AG09309 (cell line): ENCODE data around the gene SORCS3.

Experiments used
- DNase-seq: peaks from one replicate; pipeline ENCODE4 v3.0.0-alpha.2; 2010; ENCODE audit warnings: low read depth
- H3K4me3 ChIP-seq: 2 replicates; pipeline ENCODE4 v1.5.1; 2011; ENCODE audit warnings: mild to moderate bottlenecking, low read depth, low read length, moderate library complexity; ENCODE audit not compliant: control insufficient read depth
- TF ChIP-seq, protein P1 (sequence below): IDR thresholded peaks from 2 replicates; pipeline ENCODE4 v1.5.1; 2011; ENCODE audit warnings: mild to moderate bottlenecking, low read depth, low read length, inconsistent platforms; ENCODE audit not compliant: insufficient read depth, control insufficient read depth; ENCODE audit errors: missing control alignments

SORCS3 gene

DNA sequence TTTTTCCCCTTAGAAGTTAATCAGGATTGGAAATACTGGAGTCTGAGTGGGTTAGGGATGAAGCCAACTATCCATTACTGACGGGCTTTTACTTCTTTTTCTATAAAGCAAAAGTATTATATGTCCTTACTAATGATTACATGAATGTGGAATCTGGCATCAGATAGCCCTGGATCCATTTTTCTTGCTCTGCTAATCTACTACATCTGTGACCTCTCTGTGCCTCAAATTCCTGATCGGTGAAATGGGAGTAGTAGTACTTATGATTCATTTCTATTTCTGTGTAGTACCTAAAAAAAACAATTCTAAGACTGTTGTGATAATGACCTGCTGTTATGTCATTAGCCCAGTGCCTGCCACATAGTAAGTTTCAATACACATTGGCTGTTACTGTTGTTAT is 621.6 kb downstream of the SORCS3 start:
- no peak overlapping the region for H3K4me3 ChIP-seq
- TF ChIP-seq, protein P1, sequence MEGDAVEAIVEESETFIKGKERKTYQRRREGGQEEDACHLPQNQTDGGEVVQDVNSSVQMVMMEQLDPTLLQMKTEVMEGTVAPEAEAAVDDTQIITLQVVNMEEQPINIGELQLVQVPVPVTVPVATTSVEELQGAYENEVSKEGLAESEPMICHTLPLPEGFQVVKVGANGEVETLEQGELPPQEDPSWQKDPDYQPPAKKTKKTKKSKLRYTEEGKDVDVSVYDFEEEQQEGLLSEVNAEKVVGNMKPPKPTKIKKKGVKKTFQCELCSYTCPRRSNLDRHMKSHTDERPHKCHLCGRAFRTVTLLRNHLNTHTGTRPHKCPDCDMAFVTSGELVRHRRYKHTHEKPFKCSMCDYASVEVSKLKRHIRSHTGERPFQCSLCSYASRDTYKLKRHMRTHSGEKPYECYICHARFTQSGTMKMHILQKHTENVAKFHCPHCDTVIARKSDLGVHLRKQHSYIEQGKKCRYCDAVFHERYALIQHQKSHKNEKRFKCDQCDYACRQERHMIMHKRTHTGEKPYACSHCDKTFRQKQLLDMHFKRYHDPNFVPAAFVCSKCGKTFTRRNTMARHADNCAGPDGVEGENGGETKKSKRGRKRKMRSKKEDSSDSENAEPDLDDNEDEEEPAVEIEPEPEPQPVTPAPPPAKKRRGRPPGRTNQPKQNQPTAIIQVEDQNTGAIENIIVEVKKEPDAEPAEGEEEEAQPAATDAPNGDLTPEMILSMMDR, result no peak
- peak; percentile 7 for DNase-seq

DNA sequence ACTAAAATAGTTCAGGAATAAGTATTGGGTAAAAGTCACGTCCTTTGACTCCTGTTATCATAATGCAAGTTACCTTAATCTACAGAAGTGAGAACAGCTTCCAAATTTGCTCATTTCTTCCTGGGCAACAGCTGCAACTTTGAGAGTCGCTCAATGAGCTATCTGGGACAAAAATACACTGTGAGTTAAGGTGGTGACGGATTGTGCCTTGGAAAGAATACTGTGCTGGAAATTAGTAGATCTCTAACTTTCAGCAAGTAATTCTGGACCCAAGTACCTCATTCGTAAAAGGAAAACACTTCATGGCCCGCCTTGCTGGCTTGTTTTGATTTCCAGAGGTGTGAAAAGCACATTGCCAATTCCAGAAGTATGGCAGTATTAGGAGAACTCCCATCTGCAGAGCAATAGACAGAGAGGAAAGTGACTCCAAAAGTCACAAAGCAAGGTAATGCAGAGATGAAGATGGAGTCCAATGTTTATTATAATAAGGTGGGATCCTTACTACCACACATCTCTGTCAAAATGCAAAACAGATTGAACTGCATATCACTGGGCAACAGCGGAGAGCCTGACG is 626.0 kb downstream of the SORCS3 start:
- TF ChIP-seq, protein P1, result no peak
- no peak for DNase-seq
- H3K4me3 ChIP-seq, result no peak overlapping the region

DNA sequence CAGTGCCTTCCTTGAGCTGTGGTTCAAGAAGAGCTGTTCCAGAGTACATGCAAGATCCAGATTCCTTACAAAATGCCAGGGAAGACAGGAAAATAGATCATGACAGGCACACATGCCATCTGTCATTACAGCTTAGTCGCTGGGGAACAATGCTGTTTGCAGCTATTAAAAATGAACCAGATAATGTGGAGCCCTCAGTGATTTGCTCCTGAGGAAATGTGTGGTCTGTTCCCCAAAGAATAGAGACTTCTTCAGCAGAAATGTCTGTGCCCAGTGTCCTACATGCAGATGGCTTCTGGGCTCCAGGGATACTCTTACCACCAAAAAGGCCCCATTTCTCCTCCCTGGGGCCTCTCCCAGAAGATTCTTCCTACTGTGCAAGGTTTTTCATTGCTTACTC is 627.9 kb downstream of the SORCS3 start:
- TF ChIP-seq, protein P1, result no peak
- DNase-seq, result no peak
- H3K4me3 ChIP-seq, result no peak overlapping the region

DNA sequence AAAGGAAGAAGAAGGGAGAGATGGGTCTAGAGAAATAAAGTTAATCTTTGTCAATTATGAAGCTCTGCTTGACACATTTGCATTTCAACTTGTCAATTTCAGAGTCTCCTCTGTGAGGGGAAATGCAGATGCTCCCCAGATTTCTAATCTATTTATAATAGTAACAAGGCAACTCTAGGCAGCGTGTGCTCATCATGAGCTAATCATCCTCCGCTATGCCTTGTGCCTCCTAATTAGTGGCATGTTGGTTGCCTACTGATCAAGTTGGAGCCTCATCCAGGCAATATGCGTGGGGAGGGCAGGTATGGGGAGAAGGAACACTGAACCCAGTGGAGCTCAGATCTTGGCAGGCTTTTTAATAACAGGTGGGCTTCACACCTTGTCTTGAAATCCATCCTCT is 628.6 kb downstream of the SORCS3 start:
- H3K4me3 ChIP-seq, result no peak overlapping the region
- DNase-seq, result no peak
- TF ChIP-seq, protein P1, result no peak

DNA sequence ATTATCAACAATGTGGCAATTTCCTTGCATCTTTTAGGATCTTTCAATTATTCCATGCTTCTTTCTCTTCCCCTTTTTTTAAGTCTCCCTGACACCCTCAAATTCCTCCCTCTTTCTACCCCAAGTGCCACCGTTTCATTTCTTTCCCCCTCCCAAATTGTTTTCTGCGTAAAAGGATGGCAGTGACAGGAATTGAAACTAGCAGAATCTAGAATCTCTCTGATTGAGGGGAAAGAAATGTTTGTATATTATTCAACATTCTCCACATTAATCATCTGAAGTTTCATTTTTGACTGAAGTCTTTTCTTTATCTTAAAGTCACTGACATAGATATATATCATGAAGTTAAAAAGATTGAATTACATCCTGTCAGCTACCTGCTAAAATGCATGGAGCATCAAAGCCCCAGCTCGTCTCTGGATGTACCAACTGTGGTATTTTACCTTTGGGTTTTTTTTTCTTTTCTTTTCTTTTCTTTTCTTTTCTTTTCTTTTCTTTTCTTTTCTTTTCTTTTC is 633.5 kb downstream of the SORCS3 start:
- H3K4me3 ChIP-seq, result no peak overlapping the region
- DNase-seq, result no peak
- TF ChIP-seq, protein P1, result no peak

DNA sequence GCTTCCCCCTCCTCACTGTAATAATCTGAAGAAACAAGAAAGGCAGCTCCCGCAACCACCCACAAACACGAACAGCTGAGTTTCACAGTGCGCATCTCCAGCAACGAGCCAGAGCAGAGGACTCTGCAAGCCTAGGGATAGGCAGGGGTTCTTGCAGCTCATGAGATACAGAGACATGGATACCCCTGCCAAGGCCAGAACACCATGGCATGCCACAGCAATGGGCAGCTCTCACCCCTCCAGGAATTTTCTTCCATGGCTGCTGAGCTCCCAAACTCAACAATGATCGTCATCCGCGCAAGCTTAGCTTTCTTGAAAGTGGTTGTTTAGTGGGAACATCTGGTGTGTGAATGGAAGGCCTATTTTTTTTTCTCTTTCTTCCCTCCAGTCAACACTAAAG is 637.3 kb downstream of the SORCS3 start:
- no peak for DNase-seq
- TF ChIP-seq, protein P1, result no peak
- no peak overlapping the region for H3K4me3 ChIP-seq
